HCT116 (cell line): ENCODE measurements around the gene TXLNA. TPM values are rescaled to one million over a fixed set of nuclear protein-coding genes. Genes with fewer than 3 reads are reported as not detected.

Experiments
- ATAC-seq: fragments of 200-7000 bp; cut with Tn5 transposase; 2 replicates; pipeline ENCODE4 v1.9.1; 2020; ENCODE audit warnings: mild to moderate bottlenecking, moderate library complexity
- BruUV-seq: library from RNA; stranded (reverse); fragments of 400-500 nt; replicated peaks from 2 replicates; lab custom pipeline; 2021; lab: Mats Ljungman, UMichigan
- CTCF ChIA-PET: fragments of 300-600 bp; sonication (Branson Sonifier 250); formaldehyde crosslinking; loops from one replicate; lab custom pipeline; 2021; ENCODE audit warnings: antibody characterized with exemption; lab: Charles Lee
- POLR2A ChIA-PET: fragments of 300-600, 350-600 bp; sonication (Branson Sonifier 250); formaldehyde crosslinking; loops from one replicate; lab custom pipeline; 2021; ENCODE audit warnings: antibody characterized with exemption; lab: Charles Lee
- RAD21 ChIA-PET, 2 experiments: fragments of 300-600 bp; sonication (Branson Sonifier 250); formaldehyde crosslinking; loops; one replicate each; lab custom pipeline; 2023; ENCODE audit warnings: low total read pairs in 2 of 2; ENCODE audit not compliant: uncharacterized antibody in 2 of 2, unreplicated experiment in 2 of 2, low non-redundant PET in 1 of 2; lab: Charles Lee
- DNase-seq: peaks from one replicate; pipeline ENCODE4 v3.0.0-alpha.2; 2010; ENCODE audit warnings: low read depth, low spot score
- H2AFZ ChIP-seq: fragments of 200-600 bp; shearing (Covaris generic), sonication (generic); 2 replicates; pipeline ENCODE4 v1.6.1; 2017; ENCODE audit warnings: low read depth, mixed run types, mixed read lengths, antibody characterized with exemption, low read length; ENCODE audit not compliant: poor library complexity, severe bottlenecking
- H3K27ac ChIP-seq: 2 replicates; pipeline ENCODE4 v1.5.1; 2012; ENCODE audit warnings: low read depth, low read length
- H3K27me3 ChIP-seq: fragments of 200-600 bp; sonication (generic); 2 replicates; pipeline ENCODE4 v1.6.1; 2016; ENCODE audit warnings: mixed run types, low read length, mixed read lengths; ENCODE audit not compliant: insufficient read depth
- H3K36me3 ChIP-seq, 2 experiments: fragments of 200-500 bp in 1 of 2; fragments of 200-600 bp in 1 of 2; sonication (Bioruptor generic) in 1 of 2; sonication (generic) in 1 of 2; 2 replicates each; pipeline versions ENCODE4 v1.5.1 to v1.6.1; 2014 to 2016; ENCODE audit warnings: low read length in 2 of 2, inconsistent platforms in 1 of 2, mixed read lengths in 1 of 2, mixed run types in 1 of 2; ENCODE audit not compliant: insufficient read depth in 2 of 2, control insufficient read depth in 1 of 2
- H3K4me1 ChIP-seq, 2 experiments: fragments of 200-600 bp in 1 of 2; sonication (generic) in 1 of 2; 2 replicates each; pipeline versions ENCODE4 v1.5.1 to v1.6.1; 2012 to 2017; ENCODE audit warnings: low read length in 2 of 2, inconsistent platforms in 1 of 2, mild to moderate bottlenecking in 1 of 2, mixed read lengths in 1 of 2, mixed run types in 1 of 2, moderate library complexity in 1 of 2; ENCODE audit not compliant: insufficient read depth in 2 of 2, control insufficient read depth in 1 of 2
- H3K4me2 ChIP-seq: fragments of 200-600 bp; sonication (generic); 2 replicates; pipeline ENCODE4 v1.6.1; 2017; ENCODE audit warnings: mixed run types, low read length, mixed read lengths
- H3K4me3 ChIP-seq, 2 experiments: fragments of 200-600 bp in 1 of 2; sonication (generic) in 1 of 2; replicated peaks in 1 of 2; 2 replicates each; pipeline ENCODE4 v1.5.1; 2011 to 2016; ENCODE audit warnings: low read length in 2 of 2, control low read depth in 1 of 2, low read depth in 1 of 2, mild to moderate bottlenecking in 1 of 2, mixed read lengths in 1 of 2, mixed run types in 1 of 2
- H3K79me2 ChIP-seq: fragments of 200-600 bp; sonication (generic); 2 replicates; pipeline ENCODE4 v1.6.1; 2017; ENCODE audit warnings: mild to moderate bottlenecking, mixed run types, low read length, moderate library complexity, mixed read lengths; ENCODE audit not compliant: insufficient read depth
- H3K9ac ChIP-seq: fragments of 200-600 bp; sonication (generic); 2 replicates; pipeline ENCODE4 v1.6.1; 2016; ENCODE audit warnings: low read length, mixed read lengths
- H3K9me2 ChIP-seq: fragments of 200-600 bp; sonication (generic), shearing (Covaris generic); 2 replicates; pipeline ENCODE4 v1.6.1; 2017; ENCODE audit warnings: mixed run types, mild to moderate bottlenecking, moderate library complexity; ENCODE audit not compliant: insufficient read depth
- H3K9me3 ChIP-seq, 2 experiments: fragments of 200-500 bp in 1 of 2; fragments of 200-600 bp in 1 of 2; sonication (Bioruptor generic) in 1 of 2; sonication (generic) in 1 of 2; 2 replicates each; pipeline ENCODE4 v1.6.1; 2014 to 2017; ENCODE audit warnings: low read length in 2 of 2, mixed read lengths in 2 of 2, inconsistent platforms in 1 of 2, low read depth in 1 of 2, mild to moderate bottlenecking in 1 of 2, mixed run types in 1 of 2, moderate library complexity in 1 of 2; ENCODE audit not compliant: control insufficient read depth in 1 of 2, insufficient read depth in 1 of 2
- H4K20me1 ChIP-seq: fragments of 200-600 bp; sonication (generic), shearing (Covaris generic); 2 replicates; pipeline ENCODE4 v1.6.1; 2017; ENCODE audit warnings: mixed run types, mild to moderate bottlenecking, moderate library complexity; ENCODE audit not compliant: insufficient read depth
- CTCF ChIP-seq, 3 experiments: fragments of 200-600 bp in 1 of 3; sonication (generic) in 1 of 3; IDR thresholded peaks in 2 of 3; conservative IDR thresholded peaks in 1 of 3; 2 replicates each; pipeline ENCODE4 v1.5.1; 2012 to 2017; ENCODE audit warnings: low read depth in 2 of 3, low read length in 2 of 3, antibody characterized with exemption in 1 of 3, borderline replicate concordance in 1 of 3, control low read depth in 1 of 3, mild to moderate bottlenecking in 1 of 3, mixed read lengths in 1 of 3, mixed run types in 1 of 3, moderate library complexity in 1 of 3; ENCODE audit not compliant: insufficient read depth in 1 of 3
- EGR1 ChIP-seq: IDR thresholded peaks from 2 replicates; pipeline ENCODE4 v1.6.1; 2012; ENCODE audit warnings: low read depth
- EZH2 ChIP-seq: fragments of 200-600 bp; sonication (generic); IDR thresholded peaks from 2 replicates; pipeline ENCODE4 v1.6.1; 2017; ENCODE audit warnings: antibody characterized with exemption, mixed run types
- JUND ChIP-seq: IDR thresholded peaks from 2 replicates; pipeline ENCODE4 v1.6.1; 2012
- MAX ChIP-seq: IDR thresholded peaks from 2 replicates; pipeline ENCODE4 v1.6.1; 2012
- RAD21 ChIP-seq: IDR thresholded peaks from 2 replicates; pipeline ENCODE4 v1.6.1; 2012; ENCODE audit warnings: low read depth, mild to moderate bottlenecking
- REST ChIP-seq: IDR thresholded peaks from 2 replicates; pipeline ENCODE4 v1.6.1; 2012; ENCODE audit warnings: low read depth
- SP1 ChIP-seq: IDR thresholded peaks from 2 replicates; pipeline ENCODE4 v1.6.1; 2012; ENCODE audit warnings: low read depth
- intact Hi-C: fragments of 100-400 bp; cut with micrococcal nuclease; formaldehyde crosslinking; loops from 2 replicates; pipeline ENCODE4 v1.10.0; 2022
- total RNA-seq: library from RNA; stranded (reverse); gene quantifications from one replicate; pipeline ENCODE4 v1.2.1, GENCODE V29; 2021; ENCODE audit not compliant: unreplicated experiment

The TXLNA gene
- total RNA-seq, 1 experiment from 2014 or later: 37.2 TPM

GRCh38 chr1:32221980-32222755, 42.7 kb downstream of the TXLNA start, which contains the start of the genes EIF3I and TMEM234 (continued):
- TF ChIP-seq REST (no peak), EGR1 (peak; percentile 50), SP1 (peak; percentile 52)

- no peak for ATAC-seq
- Histone ChIP-seq H3K4me2 (peak overlapping the region; percentile 96), H3K4me1 (peaks cover 15 to 35% of the 10 kb centered on the region in 2 experiments), H3K9me2 (no peaks in the 10 kb centered on the region), H3K27me3 (no peaks in the 10 kb centered on the region), H3K9ac (peak overlapping the region; percentile 99), H4K20me1 (no peaks in the 10 kb centered on the region), H3K4me3 (peak overlapping the region; percentile 96 to 99), H3K79me2 (peaks cover 58% of the 10 kb centered on the region), H3K27ac (0 out of 2 replicates have a peak overlapping the region, but pooled peaks have one; percentile 16), H3K9me3 (no peaks in the 10 kb centered on the region), H2AFZ (no peak overlapping the region), H3K36me3 (peaks cover 31 to 37% of the 10 kb centered on the region in 2 experiments)
- DNase-seq: no peak
- RAD21 ChIA-PET: no interaction called here
- intact Hi-C loops: no loop called here
- CTCF ChIA-PET: interaction anchor here (0.9 kb wide), 1 partner anchor 20 kb away, joined by 5 read pairs; no protein-coding TSS in a partner anchor
- BruUV-seq: no TSS peak
- TF ChIP-seq CTCF (IDR thresholded peaks at IDR 0.05 in 2 of 3, conservative IDR thresholded peaks at IDR 0.05 in 1 of 3; ENCODE audit: borderline replicate concordance in 1 of 3, insufficient read depth in 1 of 3, low read depth in 2 of 3, low read length in 2 of 3): no peak
- no peak for TF ChIP-seq SP1
- peak; percentile 21; the same call in 1 of the 2 replicates for TF ChIP-seq RAD21
- no peak for TF ChIP-seq MAX
- no peak for TF ChIP-seq JUND
- no peak for TF ChIP-seq EZH2
- POLR2A ChIA-PET: interaction anchor here (0.9 kb wide), 1 partner anchor 17 kb away, joined by 3 read pairs; no protein-coding TSS in a partner anchor
Observed at GRCh38 chr1:32223683-32224082, 44.2 kb downstream of the TXLNA start.
